Aorta (tissue), 5 donors: Measurements from ENCODE around the gene XPO1. TPM values are rescaled to one million over a fixed set of nuclear protein-coding genes. Genes with fewer than 3 reads are reported as not detected.
"Not testable (repeated sequence)": the region's sequence is repeated elsewhere in the genome, so short reads cannot be mapped to it uniquely, and the experiment has no call there.

Experiments used
- ATAC-seq: fragments of 200-7000 bp; cut with Tn5 transposase; one replicate; pipeline ENCODE4 v1.9.1; 2022; ENCODE audit warnings: moderate library complexity; ENCODE audit not compliant: low FRiP score
- DNase-seq, 2 donors: peaks; one replicate each; pipeline ENCODE4 v3.0.0-alpha.2; 2020
- H3K27ac ChIP-seq, 2 donors: one replicate each; pipeline ENCODE4 v1.5.1; 2013; ENCODE audit warnings: low read length in 2 of 2, mild to moderate bottlenecking in 2 of 2, moderate library complexity in 2 of 2, control low read depth in 1 of 2, inconsistent platforms in 1 of 2, low read depth in 1 of 2
- H3K27me3 ChIP-seq, 2 donors: one replicate each; pipeline ENCODE4 v1.6.1; 2013; ENCODE audit warnings: control low read depth in 1 of 2, low read length in 1 of 2, mild to moderate bottlenecking in 1 of 2, moderate library complexity in 1 of 2; ENCODE audit not compliant: insufficient read depth in 2 of 2, control insufficient read depth in 1 of 2
- H3K36me3 ChIP-seq, 2 donors: one replicate each; pipeline ENCODE4 v1.6.1; 2013; ENCODE audit warnings: control low read depth in 1 of 2, low read length in 1 of 2, mild to moderate bottlenecking in 1 of 2; ENCODE audit not compliant: insufficient read depth in 2 of 2, control insufficient read depth in 1 of 2
- H3K4me1 ChIP-seq, 2 donors: one replicate each; pipeline ENCODE4 v1.6.1; 2013; ENCODE audit warnings: low read length in 2 of 2, control low read depth in 1 of 2, mild to moderate bottlenecking in 1 of 2, moderate library complexity in 1 of 2; ENCODE audit not compliant: insufficient read depth in 2 of 2, control insufficient read depth in 1 of 2
- H3K4me3 ChIP-seq, 2 donors: one replicate each; pipeline ENCODE4 v1.5.1; 2013; ENCODE audit warnings: low read length in 2 of 2, control low read depth in 1 of 2, mild to moderate bottlenecking in 1 of 2
- H3K9me3 ChIP-seq: one replicate; pipeline ENCODE4 v1.6.1; 2013; ENCODE audit warnings: mild to moderate bottlenecking, low read length; ENCODE audit not compliant: control insufficient read depth
- WGBS, 2 donors: extraction: QIAGEN DNeasy Blood & Tissue Kit; methylation state at CpG; one replicate each; pipeline ENCODE4 v1.1.7; 2013; 5-methylcytosine and 5-hydroxymethylcytosine counted together
- intact Hi-C, 2 donors: fragments of 100-400 bp; cut with DNase I; formaldehyde crosslinking; loops; one replicate each; pipeline versions ENCODE4 v1.14.2 to v1.15.0; 2022
- polyA plus RNA-seq, 2 donors: library from polyadenylated mRNA; stranded (reverse); fragments of 200-250 nt; gene quantifications; one replicate each; pipeline ENCODE4 v1.2.3, GENCODE V29; 2013
- total RNA-seq, 2 donors: library from RNA; stranded (reverse); fragmentation: NEBNext Ultra II Directional; extraction: Animal tissue kit (Norgen Biotek cat#: 25700); gene quantifications; one replicate each; pipeline ENCODE4 v1.2.1, GENCODE V29; 2021
- donor health status: healthy with polysubstance abuse.
- donor health status: Bipolar disorder and iron deficiency.
- donor health status: DM: no; HTN: no; CAD: no.
- donor health status: DM: no; HTN: no; CAD: no.
- donor health status: DM: yes; HTN: yes; CAD: no.

Gene XPO1
- total and polyA plus RNA-seq, 4 donors = 20.8 to 115 (median 60.6) TPM

DNA sequence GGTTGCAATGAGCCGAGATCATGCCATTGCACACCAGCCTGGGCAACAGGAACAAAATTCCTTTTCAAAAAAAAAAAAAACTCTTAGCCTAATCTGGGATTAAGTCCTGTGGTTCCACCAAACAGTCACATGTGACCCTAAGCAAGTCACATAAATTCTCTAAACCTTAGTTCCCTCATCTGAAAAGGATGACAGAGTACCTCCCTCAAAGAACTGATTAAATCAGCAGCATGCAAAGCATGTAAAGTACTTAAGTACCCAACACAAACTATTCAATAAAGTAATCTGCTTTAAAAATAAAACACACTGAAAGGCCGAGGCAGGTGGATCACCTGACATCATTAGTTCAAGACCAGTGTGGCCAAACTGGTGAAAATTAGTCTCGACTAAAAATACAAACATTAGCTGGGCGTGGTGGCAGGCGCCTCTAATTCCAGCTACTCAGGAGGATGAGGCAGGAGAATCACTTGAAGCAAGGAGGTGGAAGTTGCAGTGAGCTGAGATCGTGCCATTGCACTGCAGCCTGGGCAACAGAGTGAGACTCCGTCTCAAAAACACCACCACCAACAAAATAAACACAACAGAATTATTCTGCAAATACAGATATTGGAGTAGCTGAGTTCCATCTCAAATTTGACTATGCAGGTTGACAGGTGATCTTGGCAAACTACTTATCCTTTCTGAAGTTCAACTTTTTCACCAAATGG lies 74.2 kb downstream of the XPO1 start:
- Histone ChIP-seq H3K9me3 (no peaks in the 10 kb centered on the region), H3K27ac (no peak overlapping the region), H3K4me1 (peaks cover 0 to 4% of the 10 kb centered on the region in 2 donors), H3K27me3 (no peaks in the 10 kb centered on the region), H3K36me3 (no peaks in the 10 kb centered on the region), H3K4me3 (no peak overlapping the region)
- intact Hi-C loops = no loop called here
- no peak for ATAC-seq
- DNase-seq = no peak
- 78 to 85% methylated on average over 7 of the region's 7 CpGs for WGBS, 2 donors

DNA sequence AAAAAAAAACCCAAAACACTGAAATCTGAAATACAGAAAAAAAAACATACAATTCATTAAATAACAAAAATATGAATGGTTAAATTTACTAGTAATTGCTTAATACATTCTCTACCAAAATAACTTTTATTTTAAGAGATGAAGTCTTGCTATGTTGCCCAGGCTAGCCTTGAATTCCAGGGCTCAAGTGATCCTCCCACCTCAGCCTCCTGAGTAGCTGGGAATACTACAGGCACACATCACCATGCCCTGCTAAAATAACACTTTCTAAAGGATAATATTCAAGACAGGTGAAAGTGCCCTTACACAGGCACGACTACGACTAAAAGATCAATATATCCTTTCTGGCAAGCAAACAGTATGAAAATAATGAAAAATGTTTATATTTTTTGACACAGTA lies 76.8 kb downstream of the XPO1 start:
- WGBS, 2 donors = 89 to 92% methylated on average over 2 of the region's 2 CpGs
- DNase-seq = no peak
- Histone ChIP-seq H3K9me3 (no peaks in the 10 kb centered on the region), H3K4me3 (no peak overlapping the region), H3K27ac (no peak overlapping the region), H3K4me1 (peaks cover 0 to 4% of the 10 kb centered on the region in 2 donors), H3K27me3 (no peaks in the 10 kb centered on the region), H3K36me3 (no peaks in the 10 kb centered on the region)
- intact Hi-C loops = no loop called here
- no peak for ATAC-seq

DNA sequence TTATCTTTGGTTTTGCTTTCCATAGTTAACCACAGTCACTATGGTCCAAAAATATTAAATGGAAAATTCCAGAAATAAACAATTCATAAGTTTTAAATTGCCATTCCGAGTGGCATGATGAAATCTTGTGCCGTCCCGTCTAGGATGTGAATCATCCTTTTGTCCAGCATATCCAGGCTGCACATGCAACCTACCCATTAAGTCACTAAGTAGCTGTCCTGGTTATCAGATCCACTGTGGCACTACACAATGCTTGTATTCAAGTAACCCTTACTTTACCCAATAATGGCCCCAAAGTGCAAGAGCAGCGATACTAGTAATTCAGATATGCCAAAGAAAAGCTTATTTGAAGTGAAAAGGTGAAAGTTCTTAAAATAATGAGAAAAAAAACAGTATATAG lies 78.0 kb downstream of the XPO1 start:
- Histone ChIP-seq H3K4me1 (peaks cover 0 to 6% of the 10 kb centered on the region in 2 donors), H3K4me3 (no peak overlapping the region), H3K27me3 (no peaks in the 10 kb centered on the region), H3K36me3 (no peaks in the 10 kb centered on the region), H3K9me3 (no peaks in the 10 kb centered on the region), H3K27ac (no peak overlapping the region)
- DNase-seq (no peak), ATAC-seq (no peak)
- WGBS, 2 donors = 33% methylated on average over 4 of the region's 4 CpGs
- intact Hi-C loops = no loop called here

DNA sequence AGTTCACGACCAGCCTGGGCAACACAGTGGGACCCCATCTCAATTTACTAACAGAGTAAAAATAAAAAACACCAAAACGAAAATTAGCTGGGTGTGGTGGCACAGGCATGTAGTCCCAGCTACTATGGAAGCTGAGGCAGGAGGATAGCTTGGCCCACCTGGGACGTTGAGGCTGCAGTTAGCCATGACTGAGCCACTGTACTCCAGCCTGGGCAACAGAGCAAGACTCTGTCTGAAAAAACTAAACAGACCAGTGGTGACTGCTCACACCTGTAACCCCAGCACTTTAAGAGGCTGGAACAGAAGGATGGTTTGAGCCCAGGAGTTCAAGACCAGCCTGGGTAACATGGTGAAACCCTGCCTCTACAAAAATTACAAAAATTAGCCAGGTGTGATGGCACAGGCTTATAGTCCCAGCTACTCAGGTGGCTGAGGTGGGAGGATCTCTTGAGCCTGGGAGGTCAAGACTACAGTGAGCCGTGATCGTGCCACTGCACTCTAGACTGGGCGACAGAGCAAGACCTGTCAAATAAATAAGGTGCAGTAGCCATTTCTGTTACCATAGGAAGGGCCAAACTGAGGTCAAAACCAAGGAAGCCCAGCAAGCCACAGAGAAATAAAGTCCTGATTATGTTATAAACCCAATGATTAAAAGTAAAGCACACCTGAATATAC lies 81.3 kb downstream of the XPO1 start:
- no peak for ATAC-seq
- H3K4me1 ChIP-seq = peaks cover 0 to 6% of the 10 kb centered on the region in 2 donors
- no peaks in the 10 kb centered on the region for H3K9me3 ChIP-seq
- 91 to 92% methylated on average over 6 of the region's 6 CpGs for WGBS, 2 donors
- intact Hi-C loops = no loop called here
- no peaks in the 10 kb centered on the region for H3K36me3 ChIP-seq
- DNase-seq = no peak
- H3K27me3 ChIP-seq = no peaks in the 10 kb centered on the region
- H3K4me3 ChIP-seq = no peak overlapping the region
- H3K27ac ChIP-seq = no peak overlapping the region

DNA sequence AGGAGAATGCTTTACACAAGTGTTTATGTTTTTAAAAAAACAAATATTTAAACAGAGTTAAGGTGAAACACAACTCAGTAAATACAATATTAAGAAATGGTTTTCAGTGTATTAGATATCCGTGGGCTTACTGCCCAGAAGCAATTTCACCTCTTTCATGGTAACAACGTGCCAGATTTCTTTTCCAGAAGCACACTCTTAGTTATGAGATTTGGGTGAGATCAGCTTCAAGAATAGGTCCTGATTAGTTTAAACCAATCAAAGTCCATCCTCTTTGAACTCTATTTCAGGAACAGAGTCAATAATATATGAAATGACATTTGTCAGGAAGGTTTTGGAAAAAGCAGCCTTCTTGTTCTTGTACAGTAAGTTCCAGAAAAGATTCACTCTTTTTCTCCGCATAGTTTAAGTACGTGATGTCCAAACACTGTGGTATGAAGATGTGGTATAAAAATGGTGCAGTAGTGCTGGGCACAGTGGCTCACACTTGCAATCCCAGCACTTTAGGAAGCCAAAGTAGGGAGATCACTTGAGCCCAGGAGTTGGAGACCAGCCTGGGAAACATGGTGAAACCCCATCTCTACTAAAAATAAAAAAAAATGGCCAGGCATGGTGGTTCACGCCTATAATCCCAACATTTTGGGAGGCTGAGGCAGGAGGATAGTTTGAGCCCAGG lies 81.9 kb downstream of the XPO1 start:
- no peak for DNase-seq
- Histone ChIP-seq H3K27me3 (no peaks in the 10 kb centered on the region), H3K9me3 (no peaks in the 10 kb centered on the region), H3K27ac (no peak overlapping the region), H3K36me3 (no peaks in the 10 kb centered on the region), H3K4me3 (no peak overlapping the region), H3K4me1 (peaks cover 0 to 6% of the 10 kb centered on the region in 2 donors)
- WGBS, 2 donors = 49 to 50% methylated on average over 5 of the region's 5 CpGs
- intact Hi-C loops = no loop called here
- no peak for ATAC-seq

DNA sequence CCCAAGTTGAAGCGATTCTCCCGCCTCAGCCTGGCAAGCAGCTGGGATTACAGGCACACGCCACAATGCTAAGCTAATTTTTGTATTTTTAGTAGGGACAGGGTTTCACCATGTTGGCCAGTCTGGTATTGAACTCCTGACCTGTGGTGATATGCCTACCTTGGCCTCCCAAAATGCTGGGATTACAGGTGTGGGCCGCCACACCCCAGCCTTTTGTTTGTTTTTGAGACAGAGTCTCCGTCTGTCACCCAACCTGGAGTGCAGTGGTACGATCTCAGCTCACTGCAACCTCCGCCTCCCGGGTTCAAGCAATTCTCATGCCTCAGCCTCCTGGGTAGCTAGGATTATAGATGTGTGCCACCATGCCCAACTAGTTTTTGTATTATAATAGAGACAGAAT lies 83.2 kb downstream of the XPO1 start:
- ATAC-seq, H3K27me3 ChIP-seq, H3K4me1 ChIP-seq, H3K4me3 ChIP-seq, intact Hi-C loops, DNase-seq, H3K27ac ChIP-seq, H3K36me3 ChIP-seq, H3K9me3 ChIP-seq: not testable (repeated sequence)
- 96 to 97% methylated on average over 8 of the region's 8 CpGs for WGBS, 2 donors

DNA sequence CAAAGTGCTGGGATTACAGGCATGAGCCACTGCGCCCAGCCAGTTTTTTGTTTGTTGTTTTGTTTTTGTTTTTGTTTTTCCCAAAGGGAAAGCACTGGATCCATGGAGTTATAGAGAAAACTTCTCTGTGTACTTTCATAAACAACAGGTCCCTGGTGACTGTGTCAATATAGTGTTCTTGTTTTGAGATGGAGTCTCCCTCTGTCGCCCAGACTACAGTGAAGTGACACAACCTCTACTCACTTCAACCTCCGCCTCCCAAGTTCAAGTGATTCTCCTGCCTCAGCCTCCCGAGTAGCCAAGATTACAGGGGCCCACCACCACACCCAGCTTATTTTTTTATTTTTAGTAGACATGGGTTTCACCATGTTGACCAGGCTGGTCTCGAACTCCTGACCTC lies 83.8 kb downstream of the XPO1 start:
- peaks cover 0 to 2% of the 10 kb centered on the region in 2 donors for H3K4me1 ChIP-seq
- no peak for DNase-seq
- no peaks in the 10 kb centered on the region for H3K9me3 ChIP-seq
- intact Hi-C loops = no loop called here
- H3K4me3 ChIP-seq = no peak overlapping the region
- WGBS, 2 donors = 98% methylated on average over 5 of the region's 5 CpGs
- H3K36me3 ChIP-seq = no peaks in the 10 kb centered on the region
- H3K27me3 ChIP-seq = no peaks in the 10 kb centered on the region
- ATAC-seq = no peak
- H3K27ac ChIP-seq = no peak overlapping the region

DNA sequence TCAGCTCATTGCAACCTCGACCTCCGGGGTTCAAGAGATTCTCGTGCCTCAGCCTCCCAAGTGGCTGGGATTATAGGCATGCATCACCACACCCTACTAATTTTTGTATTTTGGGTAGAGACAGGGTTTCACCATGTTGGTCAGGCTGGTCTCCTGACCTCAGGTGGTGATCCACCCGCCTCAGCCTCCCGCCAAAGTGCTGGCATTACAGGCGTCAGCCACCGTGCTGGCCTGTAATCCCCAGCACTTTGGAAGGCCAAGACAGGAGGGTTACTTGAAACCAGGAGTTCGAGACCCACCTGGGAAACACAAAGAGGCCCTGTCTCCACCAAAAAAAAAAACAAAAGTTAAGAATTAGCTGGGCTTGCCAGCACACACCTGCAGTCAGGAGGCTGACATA lies 85.8 kb downstream of the XPO1 start:
- 94 to 98% methylated on average over 7 to 8 of the region's 8 CpGs for WGBS, 2 donors
- H3K9me3 ChIP-seq = peaks cover 1% of the 10 kb centered on the region
- DNase-seq = no peak
- no peak for ATAC-seq
- peaks cover 0 to 2% of the 10 kb centered on the region in 2 donors for H3K4me1 ChIP-seq
- H3K36me3 ChIP-seq = no peaks in the 10 kb centered on the region
- no peak overlapping the region for H3K27ac ChIP-seq
- intact Hi-C loops = no loop called here
- H3K27me3 ChIP-seq = no peaks in the 10 kb centered on the region
- no peak overlapping the region for H3K4me3 ChIP-seq
